HCT116 (cell line): ENCODE measurements around the gene CXXC5.

Source experiments
- EZH2phosphoT487 ChIP-seq: fragments of 200-600 bp; IDR thresholded peaks from 2 replicates; pipeline ENCODE4 v1.6.1; 2018; ENCODE audit warnings: antibody characterized with exemption, borderline replicate concordance
- POLR2AphosphoS5 ChIP-seq: IDR thresholded peaks from 2 replicates; pipeline ENCODE4 v1.6.1; 2011; ENCODE audit warnings: mild to moderate bottlenecking, low read depth, low read length, moderate library complexity

- no peak for TF ChIP-seq EZH2phosphoT487
- TF ChIP-seq POLR2AphosphoS5, result no peak
Observed at GRCh38 chr5:139710319-139711066, 62.3 kb downstream of the CXXC5 start.
